Calu3 (cell line): ENCODE results near the gene RHCG. TPM values are rescaled to one million over a fixed set of nuclear protein-coding genes. Genes with fewer than 3 reads are reported as not detected.

Experiments used
- BruUV-seq: library from RNA; stranded (reverse); fragments of 400-500 nt; replicated peaks from 2 replicates; lab custom pipeline; 2021; lab: Mats Ljungman, UMichigan
- CTCF ChIA-PET: fragments of 300-600 bp; sonication (Branson Sonifier 250); formaldehyde crosslinking; loops from one replicate; lab custom pipeline; 2022; ENCODE audit warnings: antibody characterized with exemption; lab: Charles Lee
- DNase-seq: peaks from one replicate; pipeline ENCODE4 v3.0.0; 2022
- H3K27ac Mint-ChIP-seq: one replicate; pipeline ENCODE4 v1.8.0; 2022; ENCODE audit warnings: mixed read lengths; ENCODE audit not compliant: unreplicated experiment
- H3K27me3 Mint-ChIP-seq: one replicate; pipeline ENCODE4 v1.8.0; 2022; ENCODE audit warnings: mixed read lengths; ENCODE audit not compliant: unreplicated experiment
- H3K36me3 Mint-ChIP-seq: one replicate; pipeline ENCODE4 v1.8.0; 2022; ENCODE audit warnings: mild to moderate bottlenecking, moderate library complexity, mixed read lengths; ENCODE audit not compliant: insufficient read depth, unreplicated experiment
- H3K4me1 Mint-ChIP-seq: one replicate; pipeline ENCODE4 v1.8.0; 2022; ENCODE audit warnings: mild to moderate bottlenecking, low read depth, mixed read lengths; ENCODE audit not compliant: unreplicated experiment
- H3K4me3 Mint-ChIP-seq: one replicate; pipeline ENCODE4 v1.8.0; 2022; ENCODE audit warnings: mild to moderate bottlenecking, low read depth, moderate library complexity, mixed read lengths; ENCODE audit not compliant: unreplicated experiment
- H3K9me3 Mint-ChIP-seq: one replicate; pipeline ENCODE4 v1.8.0; 2022; ENCODE audit warnings: low read depth, mixed read lengths; ENCODE audit not compliant: unreplicated experiment
- CTCF ChIP-seq: fragments of 200-600 bp; IDR thresholded peaks from one replicate; pipeline ENCODE4 v1.8.0; 2022; ENCODE audit warnings: antibody characterized with exemption; ENCODE audit not compliant: unreplicated experiment
- intact Hi-C: fragments of 100-400 bp; cut with micrococcal nuclease; formaldehyde crosslinking; loops from one replicate; pipeline ENCODE4 v1.10.0; 2022; ENCODE audit not compliant: unreplicated experiment
- total RNA-seq: library from RNA; stranded (reverse); gene quantifications from 2 replicates; pipeline ENCODE4 v1.2.3, GENCODE V29; 2022

RHCG gene
- total RNA-seq, 1 experiment from 2014 or later: 0.59 TPM

GRCh38 chr15:89483079-89483478, 13.3 kb downstream of the RHCG start:
- H3K36me3 Mint-ChIP-seq: peaks cover 5% of the 10 kb centered on the region
- intact Hi-C loops: no loop called here
- CTCF ChIA-PET: no interaction called here
- BruUV-seq: no TSS peak
- peaks cover 17% of the 10 kb centered on the region for H3K4me1 Mint-ChIP-seq
- no peak for TF ChIP-seq CTCF
- H3K4me3 Mint-ChIP-seq: no peak overlapping the region
- no peak overlapping the region for H3K27ac Mint-ChIP-seq
- no peaks in the 10 kb centered on the region for H3K9me3 Mint-ChIP-seq
- peaks cover 61% of the 10 kb centered on the region for H3K27me3 Mint-ChIP-seq
- no peak for DNase-seq

- CTCF ChIA-PET: no interaction called here
- TF ChIP-seq CTCF: no peak
- Mint-ChIP-seq H3K36me3 (peaks cover 5% of the 10 kb centered on the region), H3K27me3 (peaks cover 61% of the 10 kb centered on the region), H3K4me1 (peaks cover 17% of the 10 kb centered on the region), H3K9me3 (no peaks in the 10 kb centered on the region), H3K4me3 (no peak overlapping the region), H3K27ac (no peak overlapping the region)
- intact Hi-C loops: no loop called here
- no peak for DNase-seq
- no TSS peak for BruUV-seq
These were observed 14.2 kb downstream of the RHCG start for GRCh38 chr15:89482139-89482538.

- TF ChIP-seq CTCF: no peak
- CTCF ChIA-PET: no interaction called here
- no peak for DNase-seq
- no TSS peak for BruUV-seq
- intact Hi-C loops: no loop called here
- no peak overlapping the region for H3K4me3 Mint-ChIP-seq
- H3K27ac Mint-ChIP-seq: no peak overlapping the region
- H3K4me1 Mint-ChIP-seq: peaks cover 4% of the 10 kb centered on the region
- no peaks in the 10 kb centered on the region for H3K9me3 Mint-ChIP-seq
- no peaks in the 10 kb centered on the region for H3K36me3 Mint-ChIP-seq
- peaks cover 62% of the 10 kb centered on the region for H3K27me3 Mint-ChIP-seq
These were observed 15.9 kb downstream of the RHCG start for GRCh38 chr15:89480505-89480904.

- H3K36me3 Mint-ChIP-seq: no peaks in the 10 kb centered on the region
- no peak overlapping the region for H3K4me3 Mint-ChIP-seq
- no peak overlapping the region for H3K27ac Mint-ChIP-seq
- CTCF ChIA-PET: no interaction called here
- intact Hi-C loops: no loop called here
- BruUV-seq: no TSS peak
- no peaks in the 10 kb centered on the region for H3K4me1 Mint-ChIP-seq
- DNase-seq: no peak
- H3K27me3 Mint-ChIP-seq: peaks cover 72% of the 10 kb centered on the region
- no peak for TF ChIP-seq CTCF
- no peaks in the 10 kb centered on the region for H3K9me3 Mint-ChIP-seq
These were observed 17.2 kb downstream of the RHCG start for GRCh38 chr15:89479173-89479572.
